GM15510 (cell line): ENCODE results near the gene FRYL.

Source experiments
- POLR2A ChIP-seq: IDR thresholded peaks from 3 replicates; pipeline ENCODE4 v1.6.1; 2011; ENCODE audit warnings: borderline replicate concordance; ENCODE audit not compliant: insufficient read length; ENCODE audit errors: extremely low read depth

FRYL gene

GRCh38 chr4:48756689-48757220, 23.3 kb downstream of the FRYL start:
- no peak for TF ChIP-seq POLR2A

GRCh38 chr4:48755281-48755680, 24.8 kb downstream of the FRYL start:
- TF ChIP-seq POLR2A: no peak

- no peak for TF ChIP-seq POLR2A
Observed at GRCh38 chr4:48753159-48753558, 26.9 kb downstream of the FRYL start.

GRCh38 chr4:48752726-48753125, 27.4 kb downstream of the FRYL start:
- no peak for TF ChIP-seq POLR2A

- no peak for TF ChIP-seq POLR2A
Observed at GRCh38 chr4:48752246-48752645, 27.8 kb downstream of the FRYL start.

GRCh38 chr4:48748949-48749596, 31.0 kb downstream of the FRYL start:
- TF ChIP-seq POLR2A: no peak

- no peak for TF ChIP-seq POLR2A
Observed at GRCh38 chr4:48746608-48747362, 33.3 kb downstream of the FRYL start.

GRCh38 chr4:48742412-48742811, 37.7 kb downstream of the FRYL start:
- no peak for TF ChIP-seq POLR2A

GRCh38 chr4:48739560-48740019, 40.5 kb downstream of the FRYL start:
- TF ChIP-seq POLR2A: no peak

- no peak for TF ChIP-seq POLR2A
Observed at GRCh38 chr4:48738856-48739255, 41.2 kb downstream of the FRYL start.

GRCh38 chr4:48727666-48728459, 52.2 kb downstream of the FRYL start:
- TF ChIP-seq POLR2A: no peak

GRCh38 chr4:48725414-48725813, 54.7 kb downstream of the FRYL start:
- no peak for TF ChIP-seq POLR2A

- TF ChIP-seq POLR2A: no peak
Observed at GRCh38 chr4:48722509-48723446, 57.3 kb downstream of the FRYL start.

GRCh38 chr4:48720459-48720858, 59.6 kb downstream of the FRYL start:
- no peak for TF ChIP-seq POLR2A

- TF ChIP-seq POLR2A: no peak
Observed at GRCh38 chr4:48718818-48719465, 61.1 kb downstream of the FRYL start.
